H1 (cell line): Measurements from ENCODE around the gene SOAT2.

ENCODE experiments used
- CTCF ChIP-seq, 3 experiments: IDR thresholded peaks; 1 replicate in 2 of 3; 2 replicates in 1 of 3; pipeline versions ENCODE4 v1.5.1 to v1.6.1; 2011; ENCODE audit warnings: low read length in 3 of 3, mild to moderate bottlenecking in 3 of 3, inconsistent platforms in 2 of 3, low read depth in 1 of 3, moderate library complexity in 1 of 3; ENCODE audit not compliant: insufficient read depth in 1 of 3; ENCODE audit errors: control extremely low read depth in 1 of 3
- E2F6 ChIP-seq: IDR thresholded peaks from 2 replicates; pipeline ENCODE4 v1.6.1; 2012; ENCODE audit warnings: inconsistent platforms
- EP300 ChIP-seq, 2 experiments: IDR thresholded peaks; 1 replicate in 1 of 2; 2 replicates in 1 of 2; pipeline ENCODE4 v1.6.1; 2011 to 2012; ENCODE audit warnings: low read depth in 2 of 2, low read length in 2 of 2, mild to moderate bottlenecking in 2 of 2, borderline replicate concordance in 1 of 2, inconsistent platforms in 1 of 2, moderate library complexity in 1 of 2
- JUND ChIP-seq: IDR thresholded peaks from 2 replicates; pipeline ENCODE4 v1.6.1; 2011; ENCODE audit warnings: mild to moderate bottlenecking, improper control_type of control experiment, low read length
- MAX ChIP-seq: IDR thresholded peaks from 2 replicates; pipeline ENCODE4 v1.6.1; 2012; ENCODE audit warnings: inconsistent platforms
- POLR2A ChIP-seq, 2 experiments: IDR thresholded peaks; 1 replicate in 1 of 2; 2 replicates in 1 of 2; pipeline ENCODE4 v1.6.1; 2011; ENCODE audit warnings: low read depth in 2 of 2, low read length in 2 of 2, mild to moderate bottlenecking in 2 of 2; ENCODE audit errors: control extremely low read depth in 1 of 2
- POLR2AphosphoS5 ChIP-seq: IDR thresholded peaks from 2 replicates; pipeline ENCODE4 v1.6.1; 2011; ENCODE audit warnings: low read depth, low read length
- POU5F1 ChIP-seq: IDR thresholded peaks from 2 replicates; pipeline ENCODE4 v1.6.1; 2011; ENCODE audit warnings: low read depth, mild to moderate bottlenecking, low read length, moderate library complexity
- SP1 ChIP-seq: IDR thresholded peaks from 2 replicates; pipeline ENCODE4 v1.6.1; 2011; ENCODE audit warnings: low read depth, low read length
- SUZ12 ChIP-seq: fragments of 200-600 bp; sonication (generic); IDR thresholded peaks from 2 replicates; pipeline ENCODE4 v1.6.1; 2012; ENCODE audit warnings: mild to moderate bottlenecking, inconsistent platforms, low read length, moderate library complexity, mixed read lengths

GRCh38 chr12:53073881-53074280, 29.4 kb upstream of the SOAT2 start:
- no peak for TF ChIP-seq SP1
- no peak for TF ChIP-seq POLR2AphosphoS5
- no peak for TF ChIP-seq POLR2A (IDR thresholded peaks at IDR 0.05; ENCODE audit: control extremely low read depth in 1 of 2, low read depth in 2 of 2, low read length in 2 of 2)
- no peak for TF ChIP-seq CTCF (IDR thresholded peaks at IDR 0.05; ENCODE audit: control extremely low read depth in 1 of 3, insufficient read depth in 1 of 3, low read depth in 1 of 3, low read length in 3 of 3)
- TF ChIP-seq MAX: no peak
- TF ChIP-seq POU5F1: no peak
- no peak for TF ChIP-seq EP300 (IDR thresholded peaks at IDR 0.05; ENCODE audit: borderline replicate concordance in 1 of 2, low read depth in 2 of 2, low read length in 2 of 2)
- TF ChIP-seq SUZ12: no peak
- TF ChIP-seq JUND: no peak
- no peak for TF ChIP-seq E2F6
